ENCODE measurements around the gene ZFP1. TPM values are rescaled to one million over a fixed set of nuclear protein-coding genes. Genes with fewer than 3 reads are reported as not detected.

The ZFP1 gene
- total and polyA plus RNA-seq, 7 donors: 3.4 to 10.4 (median 6.2) TPM

- no peak overlapping the region for H3K27ac ChIP-seq
- no peak for ATAC-seq
- intact Hi-C loops (cut with DNase I): no loop called here
- H3K9me3 ChIP-seq: no peaks in the 10 kb centered on the region
- no peaks in the 10 kb centered on the region for H3K4me1 ChIP-seq
- H3K36me3 ChIP-seq (ENCODE audit: insufficient read depth in 1 of 2, low read depth in 1 of 2): no peaks in the 10 kb centered on the region
- TF ChIP-seq CTCF (IDR thresholded peaks at IDR 0.05): no peak
- no peaks in the 10 kb centered on the region for H3K27me3 ChIP-seq (ENCODE audit: insufficient read depth in 3 of 3, low read length in 2 of 3)
- no peak for DNase-seq
- WGBS, 3 donors: 67 to 80% (median 70%) methylated on average over 14 of the region's 14 CpGs
- no peak overlapping the region for H3K4me3 ChIP-seq
These were observed 40.6 kb downstream of the ZFP1 start for GRCh38 chr16:75188832-75189477.

GRCh38 chr16:75189638-75190245 lies 41.4 kb downstream of the ZFP1 start:
- no peak for ATAC-seq
- Histone ChIP-seq H3K4me1 (no peaks in the 10 kb centered on the region), H3K4me3 (no peak overlapping the region), H3K27ac (no peak overlapping the region), H3K27me3 (ENCODE audit: insufficient read depth in 3 of 3, low read length in 2 of 3) (no peaks in the 10 kb centered on the region), H3K9me3 (no peaks in the 10 kb centered on the region), H3K36me3 (ENCODE audit: insufficient read depth in 1 of 2, low read depth in 1 of 2) (no peaks in the 10 kb centered on the region)
- WGBS, 3 donors: 72 to 83% (median 81%) methylated on average over 7 to 8 of the region's 8 CpGs
- no peak for TF ChIP-seq CTCF (IDR thresholded peaks at IDR 0.05)
- intact Hi-C loops (cut with DNase I): no loop called here
- DNase-seq: no peak

- no peaks in the 10 kb centered on the region for H3K36me3 ChIP-seq (ENCODE audit: insufficient read depth in 1 of 2, low read depth in 1 of 2)
- H3K4me1 ChIP-seq: no peaks in the 10 kb centered on the region
- H3K9me3 ChIP-seq: no peaks in the 10 kb centered on the region
- H3K27me3 ChIP-seq (ENCODE audit: insufficient read depth in 3 of 3, low read length in 2 of 3): peaks cover 0 to 12% (median 0%) of the 10 kb centered on the region in 3 donors
- no peak for TF ChIP-seq CTCF (IDR thresholded peaks at IDR 0.05)
- 90 to 91% (median 91%) methylated on average over 21 of the region's 21 CpGs for WGBS, 3 donors
- no peak for DNase-seq
- peak in 1 of 4 donors; percentile 64 for ATAC-seq
- H3K27ac ChIP-seq: no peak overlapping the region
- intact Hi-C loops (cut with DNase I): no loop called here
- no peak overlapping the region for H3K4me3 ChIP-seq
These were observed 44.4 kb downstream of the ZFP1 start for GRCh38 chr16:75192606-75193264.

GRCh38 chr16:75193265-75193650 lies 44.9 kb downstream of the ZFP1 start:
- Histone ChIP-seq H3K9me3 (no peaks in the 10 kb centered on the region), H3K36me3 (ENCODE audit: insufficient read depth in 1 of 2, low read depth in 1 of 2) (no peaks in the 10 kb centered on the region), H3K27me3 (ENCODE audit: insufficient read depth in 3 of 3, low read length in 2 of 3) (peaks cover 0 to 17% (median 0%) of the 10 kb centered on the region in 3 donors), H3K27ac (no peak overlapping the region), H3K4me1 (no peaks in the 10 kb centered on the region), H3K4me3 (no peak overlapping the region)
- WGBS, 3 donors: 87 to 91% (median 90%) methylated on average over 4 of the region's 4 CpGs
- DNase-seq (no peak), ATAC-seq (no peak)
- no peak for TF ChIP-seq CTCF (IDR thresholded peaks at IDR 0.05)
- intact Hi-C loops (cut with DNase I): no loop called here

All from psoas muscle (tissue), 8 donors.